SW480 (cell line): ENCODE measurements around the gene OR2Y1.
"Not testable (repeated sequence)": the region's sequence is repeated elsewhere in the genome, so short reads cannot be mapped to it uniquely, and the experiment has no call there.

Source experiments
- DNase-seq: peaks from one replicate; pipeline ENCODE4 v3.0.0-alpha.2; 2016; ENCODE audit warnings: low spot score

OR2Y1 gene

DNA sequence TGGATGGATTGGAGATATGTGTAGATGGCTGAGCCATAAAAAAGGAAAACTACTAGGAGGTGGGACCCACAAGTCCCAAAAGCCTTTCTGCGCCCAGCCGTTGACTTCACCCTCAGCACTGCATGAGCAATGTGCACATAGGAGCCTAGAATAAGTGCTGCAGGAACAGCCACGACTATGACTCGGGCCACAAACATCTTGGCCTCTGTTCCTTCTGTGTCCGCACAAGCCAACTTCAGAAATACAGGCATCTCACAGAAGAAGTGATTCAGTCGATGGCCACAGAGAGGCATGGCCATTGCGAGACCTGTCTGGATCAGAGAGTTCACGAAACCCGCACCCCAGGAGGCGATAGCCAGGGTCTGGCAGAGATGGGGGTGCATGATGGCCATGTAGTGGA lies 587 bp downstream of the OR2Y1 start:
- no peak for DNase-seq

GRCh38 chr5:180736536-180736935 lies 3.3 kb downstream of the OR2Y1 start:
- no peak for DNase-seq

DNA sequence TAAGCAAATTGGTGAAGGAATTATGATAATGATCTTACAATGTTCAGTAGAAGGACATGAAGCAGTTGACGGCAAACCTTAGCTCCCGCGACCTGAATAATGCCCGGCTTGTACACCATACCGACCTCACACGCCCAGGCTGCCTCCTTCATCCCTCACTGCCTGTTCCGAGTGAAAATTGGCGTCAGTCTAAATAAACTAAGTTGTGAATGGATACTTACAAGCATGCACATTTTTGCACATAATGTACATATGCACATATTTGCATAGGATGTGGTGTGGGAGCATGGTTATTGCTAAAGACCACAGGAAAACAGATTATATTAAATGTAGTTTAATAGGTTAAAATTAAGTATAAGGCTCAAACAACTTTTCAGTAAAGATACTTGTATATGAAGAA lies 14.9 kb downstream of the OR2Y1 start:
- no peak for DNase-seq

DNA sequence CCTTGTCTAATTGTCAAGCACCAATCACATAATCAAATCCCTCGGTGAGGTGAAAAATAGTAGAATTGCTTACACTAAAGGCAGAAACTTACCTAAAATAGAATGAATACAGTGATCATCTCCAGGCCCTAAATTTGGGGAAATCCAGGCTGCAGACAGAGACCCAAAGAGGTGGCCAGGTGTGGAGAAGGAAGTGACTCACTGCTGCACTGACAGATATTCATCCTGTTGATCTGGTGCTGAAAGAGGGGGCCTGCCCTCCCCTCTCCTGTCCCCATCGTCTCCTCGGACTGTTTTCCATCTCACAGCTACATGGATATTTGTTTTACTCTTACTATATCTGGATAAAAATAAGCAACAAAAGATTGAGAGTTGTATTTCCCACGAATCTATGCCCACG lies 15.9 kb downstream of the OR2Y1 start:
- no peak for DNase-seq

DNA sequence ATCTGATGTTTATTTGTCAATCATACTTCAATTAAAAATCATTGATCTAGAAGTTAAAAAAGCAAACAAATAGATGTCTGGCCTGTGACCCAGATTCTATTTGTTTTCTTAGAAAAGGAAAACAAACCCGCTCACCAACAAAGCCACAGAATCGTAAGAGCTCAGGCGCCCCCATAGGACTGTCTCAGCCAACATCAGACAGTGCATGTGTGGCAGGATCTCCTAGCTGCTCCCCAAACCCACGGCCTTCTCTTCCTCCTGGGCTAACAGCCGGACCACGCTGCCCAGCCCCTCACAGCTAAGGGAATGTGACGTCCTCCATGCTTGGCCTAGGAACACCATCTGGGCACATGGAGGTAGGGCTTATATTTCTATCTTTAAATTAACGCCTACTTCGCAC lies 19.4 kb downstream of the OR2Y1 start:
- no peak for DNase-seq

GRCh38 chr5:180719781-180720180 lies 20.1 kb downstream of the OR2Y1 start:
- no peak for DNase-seq

DNA sequence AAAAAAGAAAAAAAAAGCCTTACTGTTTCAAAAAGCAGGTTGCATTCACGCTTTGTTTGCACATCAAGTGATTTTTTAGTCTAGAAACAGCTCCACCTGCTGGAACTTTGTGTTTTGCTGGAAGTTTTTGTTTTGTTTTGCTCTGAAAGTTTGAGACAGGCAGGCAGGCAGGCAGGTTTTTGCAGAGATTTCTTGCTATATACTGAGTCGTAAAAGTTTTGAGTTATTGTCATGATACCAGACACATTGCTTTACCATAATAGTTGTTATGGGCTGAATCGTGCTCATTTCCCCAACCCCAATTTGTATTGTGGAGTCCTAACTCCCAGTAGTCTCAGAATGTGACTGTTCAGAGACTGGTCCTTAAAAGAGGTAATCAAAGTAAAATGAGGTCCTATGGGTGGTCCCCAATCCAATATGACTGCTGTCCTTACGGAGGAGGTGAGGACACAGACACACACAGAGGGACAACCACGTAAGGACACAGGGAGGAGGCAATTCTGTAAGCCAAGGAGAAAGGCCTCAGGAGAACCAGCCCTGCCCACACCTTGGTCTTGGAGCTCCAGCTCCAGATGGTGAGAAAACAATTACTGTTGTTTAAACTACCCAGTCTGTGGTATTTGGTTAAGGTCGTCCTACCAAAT lies 20.9 kb downstream of the OR2Y1 start:
- DNase-seq = peak; percentile 41

DNA sequence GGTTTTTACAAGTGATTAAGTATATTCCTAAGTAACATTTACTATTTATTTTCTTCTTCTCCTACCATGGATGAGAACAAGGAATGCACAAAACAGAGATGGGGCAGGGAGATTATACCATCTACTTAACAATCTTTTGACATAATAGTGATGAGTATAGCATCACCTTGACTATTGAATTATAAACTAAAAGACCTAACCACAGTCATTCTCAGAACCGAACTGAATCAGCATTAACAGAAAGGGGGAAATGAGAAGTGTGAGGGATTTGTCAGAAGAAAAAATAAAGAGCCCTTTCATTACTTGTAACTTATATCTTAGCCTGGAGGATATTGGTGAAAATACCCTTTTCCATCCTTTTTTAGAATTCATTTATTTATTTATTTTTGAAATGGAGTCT lies 21.9 kb downstream of the OR2Y1 start:
- no peak for DNase-seq

DNA sequence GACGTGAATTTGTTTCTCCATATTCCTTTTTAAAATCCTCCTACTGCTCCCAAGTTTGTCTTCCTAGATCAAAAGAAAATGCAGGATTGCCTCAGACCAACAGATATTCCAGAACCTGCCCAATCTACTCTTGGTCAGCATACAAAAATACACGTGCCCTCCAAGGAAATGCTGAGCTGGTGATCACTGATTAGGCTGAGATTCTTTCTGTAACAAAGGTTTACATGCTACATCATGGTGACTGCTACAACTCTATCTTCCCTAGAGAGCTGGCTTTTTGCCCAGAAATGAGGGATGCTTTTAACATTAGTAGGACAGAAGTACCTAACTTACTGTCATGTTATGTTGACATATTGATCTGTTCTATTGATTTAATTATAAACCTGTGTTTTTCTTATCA lies 35.5 kb downstream of the OR2Y1 start:
- no peak for DNase-seq

DNA sequence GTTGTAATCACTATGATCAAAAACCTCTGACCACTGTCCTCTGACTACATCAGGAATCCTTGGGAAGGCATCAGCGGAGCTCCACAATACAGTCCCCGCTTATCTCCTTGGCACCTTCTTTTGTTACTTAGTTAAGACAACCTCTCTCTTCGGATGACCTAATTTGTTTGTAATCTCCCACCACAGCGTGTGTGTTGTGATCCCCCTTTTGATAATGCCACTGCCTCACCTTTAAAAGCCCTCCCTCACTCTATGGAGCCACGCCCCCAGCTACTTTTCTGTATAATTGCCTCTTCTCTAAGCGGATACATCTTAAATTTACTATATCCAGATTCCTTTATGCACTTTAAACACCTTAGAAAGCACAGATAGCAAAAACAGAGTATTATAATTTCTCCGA lies 35.9 kb downstream of the OR2Y1 start:
- no peak for DNase-seq

- not testable (repeated sequence) for DNase-seq
Observed at GRCh38 chr5:180703371-180703770, 36.5 kb downstream of the OR2Y1 start.

- DNase-seq = not testable (repeated sequence)
Observed at GRCh38 chr5:180700440-180700839, 39.4 kb downstream of the OR2Y1 start.

DNA sequence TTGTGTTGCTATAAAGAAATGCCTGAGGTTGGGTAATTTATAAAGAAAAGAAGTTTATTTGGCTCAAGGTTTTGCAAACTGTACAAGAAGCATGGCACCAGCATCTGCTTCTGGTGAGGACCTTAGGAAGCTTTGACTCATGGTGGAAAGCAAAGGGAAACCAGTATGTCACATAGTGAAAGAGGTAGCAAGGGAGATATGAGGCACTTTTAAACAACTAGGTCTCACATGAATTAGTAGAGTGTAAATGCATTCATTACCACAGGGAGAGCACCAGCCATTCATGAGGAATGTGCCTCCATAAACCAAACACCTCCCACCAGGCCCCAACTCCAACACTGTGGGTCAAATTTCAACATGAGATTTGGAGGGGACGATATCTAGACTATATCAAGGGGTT lies 40.8 kb downstream of the OR2Y1 start:
- DNase-seq = no peak

GRCh38 chr5:180696116-180696515 lies 43.7 kb downstream of the OR2Y1 start:
- no peak for DNase-seq

GRCh38 chr5:180692429-180692828 lies 47.4 kb downstream of the OR2Y1 start:
- DNase-seq = no peak

DNA sequence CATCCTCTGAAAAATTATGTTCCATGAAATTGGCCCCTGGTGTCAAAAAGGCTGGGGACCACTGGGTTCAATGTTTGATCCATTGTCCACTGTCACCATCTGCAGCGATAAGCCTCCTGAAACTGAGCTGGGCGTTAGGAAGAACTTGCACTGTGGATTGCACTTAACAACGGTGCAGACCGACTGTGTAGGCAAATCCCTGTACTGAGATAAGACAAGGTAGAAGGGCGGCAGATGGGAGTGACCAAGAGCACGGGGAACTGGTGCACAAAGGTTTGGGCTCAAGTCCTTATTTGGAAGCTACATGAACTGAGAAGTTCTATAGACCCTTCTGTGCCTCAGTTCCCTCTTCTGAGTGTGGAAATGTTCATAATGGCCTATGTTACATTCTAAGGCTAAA lies 48.8 kb downstream of the OR2Y1 start:
- DNase-seq = no peak

DNA sequence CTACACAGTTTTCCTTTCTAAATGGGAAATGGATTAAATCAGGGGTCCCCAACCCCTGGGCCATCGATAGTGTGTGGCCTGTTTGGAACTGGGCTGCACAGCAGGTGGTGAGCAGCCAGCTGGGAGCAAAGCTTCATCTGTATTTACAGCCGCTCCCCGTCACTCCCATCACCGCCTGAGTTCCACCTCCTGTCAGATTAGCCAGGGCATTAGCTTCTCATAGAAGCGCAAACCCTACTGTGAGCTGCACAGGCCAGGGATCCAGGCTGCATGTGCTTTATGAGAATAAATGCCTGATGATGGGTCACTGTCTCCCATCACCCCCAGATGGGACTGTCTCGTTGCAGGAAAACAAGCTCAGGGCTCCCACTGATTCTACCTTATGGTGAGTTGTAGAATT lies 49.3 kb downstream of the OR2Y1 start:
- DNase-seq = no peak

- no peak for DNase-seq
Observed at GRCh38 chr5:180689775-180690174, 50.1 kb downstream of the OR2Y1 start.
